ENCODE data around the gene AGBL1.

Gene AGBL1

GRCh38 chr15:86664581-86664980, 584.9 kb downstream of the AGBL1 start:
- no peak for TF ChIP-seq CTCF (IDR thresholded peaks at IDR 0.05; ENCODE audit: borderline replicate concordance, insufficient read depth, low read depth, low read length)
- H3K4me3 ChIP-seq (ENCODE audit: low read depth, low read length) = no peak overlapping the region

GRCh38 chr15:86676002-86676401, 596.3 kb downstream of the AGBL1 start:
- no peak overlapping the region for H3K4me3 ChIP-seq (ENCODE audit: low read depth, low read length)
- TF ChIP-seq CTCF (IDR thresholded peaks at IDR 0.05; ENCODE audit: borderline replicate concordance, insufficient read depth, low read depth, low read length) = no peak

- no peak overlapping the region for H3K4me3 ChIP-seq (ENCODE audit: low read depth, low read length)
- TF ChIP-seq CTCF (IDR thresholded peaks at IDR 0.05; ENCODE audit: borderline replicate concordance, insufficient read depth, low read depth, low read length) = no peak
These were observed 597.6 kb downstream of the AGBL1 start for GRCh38 chr15:86677278-86677677.

- TF ChIP-seq CTCF (IDR thresholded peaks at IDR 0.05; ENCODE audit: borderline replicate concordance, insufficient read depth, low read depth, low read length) = no peak
- H3K4me3 ChIP-seq (ENCODE audit: low read depth, low read length) = no peak overlapping the region
These were observed 605.6 kb downstream of the AGBL1 start for GRCh38 chr15:86685263-86685662.

- no peak overlapping the region for H3K4me3 ChIP-seq (ENCODE audit: low read depth, low read length)
- no peak for TF ChIP-seq CTCF (IDR thresholded peaks at IDR 0.05; ENCODE audit: borderline replicate concordance, insufficient read depth, low read depth, low read length)
These were observed 609.3 kb downstream of the AGBL1 start for GRCh38 chr15:86689006-86689405.

- H3K4me3 ChIP-seq (ENCODE audit: low read depth, low read length) = no peak overlapping the region
- no peak for TF ChIP-seq CTCF (IDR thresholded peaks at IDR 0.05; ENCODE audit: borderline replicate concordance, insufficient read depth, low read depth, low read length)
These were observed 610.9 kb downstream of the AGBL1 start for GRCh38 chr15:86690566-86690965.

GRCh38 chr15:86691091-86691663, 611.5 kb downstream of the AGBL1 start:
- no peak overlapping the region for H3K4me3 ChIP-seq (ENCODE audit: low read depth, low read length)
- no peak for TF ChIP-seq CTCF (IDR thresholded peaks at IDR 0.05; ENCODE audit: borderline replicate concordance, insufficient read depth, low read depth, low read length)

Measured in GM12875 (cell line).